A549 (cell line): ENCODE data around the gene GAD2.

Experiments
- TF ChIP-seq, protein P1 (sequence below): fragments of >200 bp; sonication (Bioruptor Twin); formaldehyde crosslinking; IDR thresholded peaks from 3 replicates; pipeline ENCODE4 v1.5.1; 2016
- TF ChIP-seq, protein P2 (sequence below): IDR thresholded peaks from 2 replicates; pipeline ENCODE4 v1.6.1; 2012

DNA sequence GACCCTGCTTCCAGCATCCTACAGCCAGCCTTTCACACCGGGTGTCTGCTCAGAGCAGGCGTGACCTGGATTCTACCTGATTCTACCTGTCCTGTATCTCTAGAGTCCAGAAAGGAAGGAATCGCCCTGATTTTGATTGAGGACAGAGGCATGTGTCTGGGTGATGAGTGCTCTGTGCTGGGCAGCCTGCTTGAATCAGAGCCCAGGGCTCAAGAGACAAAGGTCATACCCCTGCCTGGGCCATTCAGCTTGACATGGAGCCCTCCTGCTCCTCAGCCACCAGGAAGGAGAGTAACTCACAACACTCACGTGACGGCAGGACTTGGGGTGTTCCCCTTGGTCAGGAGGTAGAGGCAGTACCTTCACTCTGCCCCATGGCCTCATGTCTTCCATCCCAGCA lies 11.2 kb downstream of the GAD2 start:
- TF ChIP-seq, protein P1, sequence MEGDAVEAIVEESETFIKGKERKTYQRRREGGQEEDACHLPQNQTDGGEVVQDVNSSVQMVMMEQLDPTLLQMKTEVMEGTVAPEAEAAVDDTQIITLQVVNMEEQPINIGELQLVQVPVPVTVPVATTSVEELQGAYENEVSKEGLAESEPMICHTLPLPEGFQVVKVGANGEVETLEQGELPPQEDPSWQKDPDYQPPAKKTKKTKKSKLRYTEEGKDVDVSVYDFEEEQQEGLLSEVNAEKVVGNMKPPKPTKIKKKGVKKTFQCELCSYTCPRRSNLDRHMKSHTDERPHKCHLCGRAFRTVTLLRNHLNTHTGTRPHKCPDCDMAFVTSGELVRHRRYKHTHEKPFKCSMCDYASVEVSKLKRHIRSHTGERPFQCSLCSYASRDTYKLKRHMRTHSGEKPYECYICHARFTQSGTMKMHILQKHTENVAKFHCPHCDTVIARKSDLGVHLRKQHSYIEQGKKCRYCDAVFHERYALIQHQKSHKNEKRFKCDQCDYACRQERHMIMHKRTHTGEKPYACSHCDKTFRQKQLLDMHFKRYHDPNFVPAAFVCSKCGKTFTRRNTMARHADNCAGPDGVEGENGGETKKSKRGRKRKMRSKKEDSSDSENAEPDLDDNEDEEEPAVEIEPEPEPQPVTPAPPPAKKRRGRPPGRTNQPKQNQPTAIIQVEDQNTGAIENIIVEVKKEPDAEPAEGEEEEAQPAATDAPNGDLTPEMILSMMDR = no peak
- TF ChIP-seq, protein P2, sequence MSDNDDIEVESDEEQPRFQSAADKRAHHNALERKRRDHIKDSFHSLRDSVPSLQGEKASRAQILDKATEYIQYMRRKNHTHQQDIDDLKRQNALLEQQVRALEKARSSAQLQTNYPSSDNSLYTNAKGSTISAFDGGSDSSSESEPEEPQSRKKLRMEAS = no peak
